Retinal pigment epithelial cell (primary cell): ENCODE measurements around the gene SYT17.

ENCODE experiments used
- DNase-seq: peaks from one replicate; pipeline ENCODE4 v3.0.0-alpha.2; 2010; ENCODE audit warnings: low read depth
- H3K4me3 ChIP-seq: 2 replicates; pipeline ENCODE4 v1.5.1; 2011; ENCODE audit warnings: mild to moderate bottlenecking, low read length, control low read depth, moderate library complexity
- CTCF ChIP-seq: conservative IDR thresholded peaks from 2 replicates; pipeline ENCODE4 v1.5.1; 2011; ENCODE audit warnings: low read depth, low read length, control low read depth, inconsistent platforms

Gene SYT17

DNA sequence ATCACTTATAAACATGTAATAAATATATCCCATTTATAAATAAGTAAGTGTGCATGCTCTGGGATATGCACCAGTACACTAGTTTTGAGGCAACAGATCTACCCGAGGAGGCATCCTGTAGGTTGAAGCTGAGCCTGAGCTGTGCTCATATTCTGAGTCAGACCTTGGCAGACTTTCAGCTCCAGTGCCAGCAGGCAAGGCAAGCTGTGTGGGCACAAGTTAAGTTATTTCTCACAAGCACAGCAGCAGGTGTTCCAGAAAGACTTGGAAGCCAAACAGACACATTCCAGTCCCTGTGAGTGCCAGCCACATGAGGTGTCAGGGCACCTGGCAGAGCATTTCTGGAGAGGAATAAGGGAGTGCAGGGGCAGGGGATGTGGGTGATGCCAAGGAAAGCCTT, 116.2 kb downstream of the SYT17 start:
- no peak for TF ChIP-seq CTCF
- no peak overlapping the region for H3K4me3 ChIP-seq
- DNase-seq = peak; percentile 90

GRCh38 chr16:19285431-19285830, 117.4 kb downstream of the SYT17 start, which contains the start of gene CLEC19A:
Gene CLEC19A (plus strand): TSS chr16:19285731. CDS start chr16:19285852, 121 bp downstream.
- no peak for DNase-seq
- H3K4me3 ChIP-seq = peak within 1 kb of the TSS; percentile 4
- TF ChIP-seq CTCF = no peak

DNA sequence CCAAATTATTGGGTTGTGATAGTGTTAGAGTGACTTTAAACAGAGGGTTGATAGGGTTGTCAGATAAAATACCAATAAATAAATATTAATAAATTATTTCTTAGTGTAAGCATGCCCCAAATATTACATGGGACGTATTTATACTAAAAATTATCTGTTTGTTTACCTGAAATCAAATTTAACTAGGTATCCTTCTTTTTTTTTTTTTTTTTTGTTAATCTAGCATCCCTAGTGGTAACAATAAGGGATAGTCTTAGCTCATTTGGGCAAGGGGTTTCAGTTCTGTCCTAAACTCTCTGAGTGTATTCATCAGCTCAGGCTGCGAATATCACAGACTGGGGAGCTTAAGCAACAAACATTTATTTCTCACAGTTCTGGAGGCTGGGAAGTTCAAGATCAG, 118.8 kb downstream of the SYT17 start:
- TF ChIP-seq CTCF = no peak
- DNase-seq = no peak
- H3K4me3 ChIP-seq = no peak overlapping the region

DNA sequence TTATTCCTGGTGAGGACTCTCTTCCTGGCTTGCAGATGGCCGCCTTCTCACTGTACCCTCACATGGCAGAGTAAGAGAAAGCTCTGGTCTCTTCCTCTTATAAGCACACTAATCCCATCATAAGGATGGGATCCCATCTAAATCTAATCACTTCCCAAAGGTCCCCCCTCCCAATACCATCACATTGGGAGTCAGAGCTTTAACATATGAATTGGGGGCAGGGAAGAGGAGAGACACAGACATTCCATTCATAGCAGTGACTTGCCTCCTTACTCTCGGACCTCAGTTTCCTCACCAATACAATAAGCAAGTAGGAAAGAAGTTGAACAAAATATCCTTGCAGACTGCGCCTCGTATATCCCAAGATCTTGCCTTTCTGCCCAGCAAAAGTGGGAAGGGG, 119.2 kb downstream of the SYT17 start:
- no peak overlapping the region for H3K4me3 ChIP-seq
- no peak for DNase-seq
- TF ChIP-seq CTCF = no peak

DNA sequence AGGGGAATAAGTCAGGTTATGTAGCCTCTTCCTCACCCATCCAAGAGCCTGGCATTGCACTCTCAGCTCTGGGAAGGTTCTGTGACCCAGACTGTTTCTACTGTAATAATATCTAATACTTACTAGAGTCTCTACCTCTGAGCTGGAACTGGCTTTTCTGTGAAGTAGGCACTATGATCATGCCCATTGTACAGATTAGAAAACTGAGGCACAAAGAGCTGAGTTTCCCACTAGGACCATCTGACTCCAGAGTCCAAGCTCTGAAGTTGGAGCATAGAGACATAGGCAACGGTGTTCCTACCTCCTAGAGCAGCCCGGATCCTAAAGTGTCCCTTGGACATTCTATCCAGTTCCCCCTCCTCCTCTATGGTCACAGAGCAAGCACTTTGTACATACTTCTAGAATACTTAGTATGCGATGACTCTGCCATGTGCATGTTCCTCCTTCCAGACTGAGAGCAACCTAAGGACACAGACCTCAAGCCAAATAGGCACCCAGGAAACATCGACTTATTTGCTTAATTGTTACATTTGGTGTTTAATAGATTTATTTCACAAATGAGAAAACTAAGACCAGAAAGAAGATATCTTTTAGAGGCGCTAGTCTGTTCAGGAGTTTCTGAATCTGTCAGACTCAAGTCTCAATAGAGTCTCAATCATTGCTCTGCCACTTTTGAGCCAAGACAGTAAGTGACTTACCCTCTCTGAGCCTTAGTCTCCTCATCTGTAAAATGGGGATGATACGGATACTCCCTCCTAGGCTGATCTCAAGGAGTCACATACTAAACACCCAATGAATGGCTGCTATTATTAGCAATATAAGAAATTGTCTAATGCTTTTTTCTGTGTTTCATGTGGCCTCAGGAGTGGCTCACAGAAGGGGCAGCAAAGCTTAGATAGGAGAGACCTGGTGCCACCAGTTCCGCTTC, 121.1 kb downstream of the SYT17 start:
- H3K4me3 ChIP-seq = no peak overlapping the region
- no peak for DNase-seq
- no peak for TF ChIP-seq CTCF

DNA sequence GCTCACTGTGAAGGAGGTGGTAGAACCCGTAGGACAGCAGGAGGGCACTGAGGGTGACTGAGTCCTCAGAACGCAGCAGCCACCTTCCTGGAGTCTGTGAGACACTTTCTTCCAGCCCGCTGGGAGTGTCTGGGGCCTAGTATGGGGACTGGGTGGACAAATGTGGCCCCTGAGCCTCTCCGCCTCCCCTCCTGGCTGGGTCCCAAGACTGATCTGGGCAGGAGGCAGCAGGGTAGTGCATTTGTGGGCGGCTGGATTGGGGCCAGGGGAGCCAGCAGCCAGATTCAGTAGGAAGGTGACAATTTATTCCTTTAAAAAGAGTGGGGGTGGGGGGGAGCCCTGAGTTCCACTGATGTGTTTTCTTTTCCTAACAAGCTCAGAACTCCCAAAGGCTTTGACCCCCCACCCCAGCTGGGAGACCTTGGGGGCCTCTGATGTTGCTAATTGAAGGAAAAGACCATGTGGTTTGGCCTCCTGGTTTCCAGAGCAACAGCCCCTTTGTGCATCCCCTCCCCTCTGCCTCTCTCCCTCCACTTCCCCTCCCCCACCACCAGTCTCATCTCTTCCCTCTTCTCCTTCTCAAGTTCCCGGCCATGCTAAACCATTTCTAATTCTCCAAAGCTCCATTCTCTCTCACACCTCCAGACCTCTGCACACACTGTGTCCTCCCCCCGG, 121.9 kb downstream of the SYT17 start:
- H3K4me3 ChIP-seq = no peak overlapping the region
- no peak for TF ChIP-seq CTCF
- peak; percentile 50 for DNase-seq
